Right cardiac atrium (tissue), 5 donors: ENCODE results near the gene HJURP. TPM values are rescaled to one million over a fixed set of nuclear protein-coding genes. Genes with fewer than 3 reads are reported as not detected.

Experiments used
- ATAC-seq, 2 donors: fragments of 200-7000 bp; cut with Tn5 transposase; one replicate each; pipeline versions ENCODE4 v1.8.0 to v1.9.1; 2020; ENCODE audit warnings: moderate library complexity in 2 of 2, mild to moderate bottlenecking in 1 of 2
- DNase-seq, 3 donors: peaks; one replicate each; pipeline ENCODE4 v3.0.0-alpha.2; 2020
- H3K27ac ChIP-seq: one replicate; pipeline ENCODE4 v1.5.1; 2013; ENCODE audit warnings: mild to moderate bottlenecking, low read length, control low read depth, moderate library complexity
- H3K27me3 ChIP-seq: one replicate; pipeline ENCODE4 v1.6.1; 2013; ENCODE audit not compliant: control insufficient read depth, insufficient read depth
- H3K4me1 ChIP-seq: one replicate; pipeline ENCODE4 v1.6.1; 2013; ENCODE audit warnings: low read length; ENCODE audit not compliant: control insufficient read depth, insufficient read depth
- H3K4me3 ChIP-seq: one replicate; pipeline ENCODE4 v1.5.1; 2013; ENCODE audit warnings: low read length, control low read depth
- H3K9me3 ChIP-seq: one replicate; pipeline ENCODE4 v1.6.1; 2013; ENCODE audit warnings: low read length; ENCODE audit not compliant: control insufficient read depth
- WGBS: extraction: QIAGEN DNeasy Blood & Tissue Kit; methylation state at CpG from one replicate; pipeline ENCODE4 v1.1.7; 2013; 5-methylcytosine and 5-hydroxymethylcytosine counted together
- intact Hi-C, 4 donors: fragments of 100-400 bp; cut with DNase I; formaldehyde crosslinking; loops; one replicate each; pipeline versions ENCODE4 v1.11.0 to v1.14.0; 2022 to 2023
- polyA plus RNA-seq: library from polyadenylated mRNA; stranded (reverse); fragments of 200-250 nt; gene quantifications from one replicate; pipeline ENCODE4 v1.2.3, GENCODE V29; 2013
- total RNA-seq, 4 donors: library from RNA; stranded (reverse); fragmentation: NEBNext Ultra II Directional; extraction: Animal tissue kit (Norgen Biotek cat#: 25700); gene quantifications; one replicate each; pipeline ENCODE4 v1.2.1, GENCODE V29; 2021
- donor health status: healthy with polysubstance abuse.
- donor health status: DM: no; HTN: yes; CAD: no.
- donor health status: DM: no; HTN: no; CAD: no.
- donor health status: DM: no; HTN: yes; CAD: no; lungs with severe emphysema.
- donor health status: DM: yes; HTN: yes; CAD: no.

The HJURP gene
- total and polyA plus RNA-seq, 5 donors, result 0.09 to 0.94 (median 0.77) TPM; not detected in 2

- Histone ChIP-seq H3K9me3 (no peaks in the 10 kb centered on the region), H3K4me1 (no peaks in the 10 kb centered on the region), H3K4me3 (no peak overlapping the region), H3K27me3 (no peaks in the 10 kb centered on the region), H3K27ac (no peak overlapping the region)
- DNase-seq (no peak), ATAC-seq (no peak)
- intact Hi-C loops, result no loop called here
- WGBS, result 93% methylated on average over 13 of the region's 13 CpGs
These were observed 4.6 kb downstream of the HJURP start for GRCh38 chr2:233849607-233850271.

- no peak for ATAC-seq
- WGBS, result 95% methylated on average over 13 of the region's 13 CpGs
These were observed 6.1 kb downstream of the HJURP start for GRCh38 chr2:233848276-233848675.

GRCh38 chr2:233847248-233847898 is 7.0 kb downstream of the HJURP start:
- ATAC-seq (no peak), DNase-seq (no peak)
- Histone ChIP-seq H3K4me3 (no peak overlapping the region), H3K27ac (no peak overlapping the region), H3K27me3 (no peaks in the 10 kb centered on the region), H3K4me1 (no peaks in the 10 kb centered on the region), H3K9me3 (no peaks in the 10 kb centered on the region)
- intact Hi-C loops, result no loop called here
- 97% methylated on average over 13 of the region's 13 CpGs for whole genome bisulfite sequencing

More at GRCh38 chr2:233848276-233848675, 6.1 kb downstream of the HJURP start:
- Histone ChIP-seq H3K27ac (no peak overlapping the region), H3K27me3 (no peaks in the 10 kb centered on the region), H3K9me3 (no peaks in the 10 kb centered on the region), H3K4me1 (no peaks in the 10 kb centered on the region), H3K4me3 (no peak overlapping the region)
- intact Hi-C loops, result no loop called here
- DNase-seq, result no peak

- Histone ChIP-seq H3K4me3 (no peak overlapping the region), H3K9me3 (no peaks in the 10 kb centered on the region), H3K27ac (no peak overlapping the region), H3K4me1 (no peaks in the 10 kb centered on the region), H3K27me3 (no peaks in the 10 kb centered on the region)
- intact Hi-C loops, result no loop called here
- peak in 1 of 3 donors; percentile 45 for DNase-seq
- no peak for ATAC-seq
- 75% methylated on average over 16 of the region's 16 CpGs for WGBS
These were observed 7.7 kb downstream of the HJURP start for GRCh38 chr2:233846387-233847247.

- intact Hi-C loops, result no loop called here
- Histone ChIP-seq H3K4me3 (no peak overlapping the region), H3K27me3 (no peaks in the 10 kb centered on the region), H3K9me3 (no peaks in the 10 kb centered on the region), H3K4me1 (no peaks in the 10 kb centered on the region), H3K27ac (no peak overlapping the region)
- WGBS, result 100% methylated on average over 1 of the region's 1 CpG
- ATAC-seq, result no peak
- DNase-seq, result no peak
These were observed 8.9 kb downstream of the HJURP start for GRCh38 chr2:233845301-233846060.

- Histone ChIP-seq H3K27ac (no peak overlapping the region), H3K9me3 (no peaks in the 10 kb centered on the region), H3K27me3 (no peaks in the 10 kb centered on the region), H3K4me1 (no peaks in the 10 kb centered on the region), H3K4me3 (no peak overlapping the region)
- DNase-seq (no peak), ATAC-seq (no peak)
- intact Hi-C loops, result no loop called here
- WGBS, result 93% methylated on average over 3 of the region's 3 CpGs
These were observed 9.5 kb downstream of the HJURP start for GRCh38 chr2:233844836-233845235.

- WGBS, result 95% methylated on average over 19 of the region's 19 CpGs
- H3K27ac ChIP-seq, result no peak overlapping the region
- no peak for DNase-seq
- no peak overlapping the region for H3K4me3 ChIP-seq
- no peaks in the 10 kb centered on the region for H3K4me1 ChIP-seq
- no peaks in the 10 kb centered on the region for H3K27me3 ChIP-seq
- no peaks in the 10 kb centered on the region for H3K9me3 ChIP-seq
- no peak for ATAC-seq
- intact Hi-C loops, result no loop called here
These were observed 10.1 kb downstream of the HJURP start for GRCh38 chr2:233844064-233844807.

GRCh38 chr2:233841183-233841582 is 13.2 kb downstream of the HJURP start:
- DNase-seq (no peak), ATAC-seq (no peak)
- 95% methylated on average over 11 of the region's 11 CpGs for WGBS
- Histone ChIP-seq H3K27ac (no peak overlapping the region), H3K27me3 (no peaks in the 10 kb centered on the region), H3K4me1 (no peaks in the 10 kb centered on the region), H3K9me3 (no peaks in the 10 kb centered on the region), H3K4me3 (no peak overlapping the region)
- intact Hi-C loops, result no loop called here

GRCh38 chr2:233840520-233840919 is 13.8 kb downstream of the HJURP start:
- DNase-seq (no peak), ATAC-seq (no peak)
- H3K27ac ChIP-seq, result no peak overlapping the region
- no peaks in the 10 kb centered on the region for H3K4me1 ChIP-seq
- no peaks in the 10 kb centered on the region for H3K27me3 ChIP-seq
- intact Hi-C loops, result no loop called here
- WGBS, result 96% methylated on average over 9 of the region's 9 CpGs
- H3K4me3 ChIP-seq, result no peak overlapping the region
- H3K9me3 ChIP-seq, result no peaks in the 10 kb centered on the region

GRCh38 chr2:233839447-233839820 is 14.9 kb downstream of the HJURP start:
- DNase-seq (no peak), ATAC-seq (peak in 1 of 2 donors; percentile 16)
- H3K4me1 ChIP-seq, result no peaks in the 10 kb centered on the region
- no peak overlapping the region for H3K4me3 ChIP-seq
- intact Hi-C loops, result no loop called here
- WGBS, result 97% methylated on average over 10 of the region's 10 CpGs
- H3K27ac ChIP-seq, result no peak overlapping the region
- H3K9me3 ChIP-seq, result no peaks in the 10 kb centered on the region
- H3K27me3 ChIP-seq, result no peaks in the 10 kb centered on the region
